ENCODE data around the gene RBM4B. TPM values are rescaled to one million over a fixed set of nuclear protein-coding genes. Genes with fewer than 3 reads are reported as not detected.

Gene RBM4B
- total RNA-seq, 1 donor from 2014 or later = 30.2 TPM

DNA sequence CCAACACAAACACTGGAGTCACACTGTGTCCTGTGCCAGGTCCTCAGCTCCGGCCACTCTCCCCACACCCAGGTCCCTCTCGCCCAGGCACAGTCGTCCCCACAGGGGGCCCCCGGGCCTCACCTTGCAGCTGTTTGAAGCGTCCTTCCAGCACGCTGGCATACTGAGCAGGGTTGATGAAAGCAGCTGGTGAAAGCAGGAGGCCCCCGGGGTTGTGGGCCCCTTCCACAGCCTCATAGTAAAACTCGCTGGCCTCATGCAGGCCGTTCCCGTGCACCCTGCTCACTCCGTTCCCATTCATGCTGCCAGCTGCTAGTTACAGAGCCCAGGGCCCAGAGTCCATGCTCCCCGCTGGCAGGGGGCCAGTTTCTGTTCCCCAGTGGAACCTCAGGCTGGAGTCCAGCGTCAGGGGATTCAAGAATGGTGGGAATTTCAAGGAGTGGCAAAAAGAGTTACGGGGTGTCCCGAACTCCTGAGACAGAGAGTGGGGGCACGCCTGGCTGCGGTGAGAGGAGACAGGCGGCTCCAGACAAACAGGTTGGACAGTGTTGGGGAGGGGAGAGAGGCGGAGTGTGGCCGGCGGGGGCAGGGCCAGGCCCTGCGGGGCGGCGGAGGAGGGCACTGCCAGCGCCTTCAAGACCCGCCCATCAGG is 40.8 kb upstream of the RBM4B start:
- H3K36me3 ChIP-seq = no peaks in the 10 kb centered on the region
- H4K20me1 ChIP-seq (ENCODE audit: low read depth) = peaks cover 6% of the 10 kb centered on the region
- H3F3A ChIP-seq (ENCODE audit: low read depth) = peaks cover 4% of the 10 kb centered on the region
- peaks cover 14% of the 10 kb centered on the region for H3K27me3 Mint-ChIP-seq (ENCODE audit: insufficient read depth, low read depth)
- H3K79me2 ChIP-seq (ENCODE audit: low read depth) = peaks cover 3% of the 10 kb centered on the region
- H3K4me1 ChIP-seq = peaks cover 25% of the 10 kb centered on the region
- peak overlapping the region; percentile 2 for H3K9ac ChIP-seq
- peaks cover 19% of the 10 kb centered on the region for H3K36me3 Mint-ChIP-seq
- no peaks in the 10 kb centered on the region for H3K9me3 Mint-ChIP-seq
- H3K27ac ChIP-seq = no peak overlapping the region
- H3K4me2 ChIP-seq = peak overlapping the region; percentile 55
- peak overlapping the region; percentile 54 for H3K27ac Mint-ChIP-seq
- no peak for TF ChIP-seq EZH2phosphoT487 (IDR thresholded peaks at IDR 0.05)
- no peak for TF ChIP-seq EZH2 (IDR thresholded peaks at IDR 0.05)
- TF ChIP-seq CTCF (IDR thresholded peaks at IDR 0.05) = no peak
- H3K27me3 ChIP-seq = no peaks in the 10 kb centered on the region
- peaks cover 41% of the 10 kb centered on the region for H3K4me1 Mint-ChIP-seq
- H3K4me3 ChIP-seq = no peak overlapping the region
- H2AFZ ChIP-seq (replicated peaks) = no peak overlapping the region
- no peaks in the 10 kb centered on the region for H3K9me3 ChIP-seq (ENCODE audit: low read depth)
- DNase-seq (ENCODE audit: low spot score) = no peak
- no peak overlapping the region for H3K4me3 Mint-ChIP-seq

DNA sequence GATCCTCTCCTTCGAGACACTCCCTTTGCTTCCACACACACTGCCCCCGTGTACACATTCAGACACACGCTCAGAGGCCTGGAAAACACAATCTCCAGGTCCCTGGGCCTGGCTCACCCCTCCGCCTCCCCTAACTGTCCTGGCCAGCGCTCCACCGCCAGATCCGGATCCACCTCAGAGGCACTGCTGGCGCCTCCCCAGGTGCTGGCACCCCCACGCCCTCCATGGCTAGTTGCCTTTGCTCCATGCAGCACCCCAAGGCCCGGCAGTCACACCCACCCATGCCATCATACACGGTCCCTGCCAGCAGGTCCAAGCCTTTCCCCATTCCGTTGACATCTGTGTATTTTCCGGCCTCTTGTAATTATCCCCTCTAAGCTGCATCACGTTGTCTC is 40.2 kb upstream of the RBM4B start:
- no peaks in the 10 kb centered on the region for H3K9me3 Mint-ChIP-seq
- Histone ChIP-seq H3K27me3 (no peaks in the 10 kb centered on the region), H3F3A (ENCODE audit: low read depth) (peaks cover 4% of the 10 kb centered on the region), H3K79me2 (ENCODE audit: low read depth) (peaks cover 3% of the 10 kb centered on the region), H3K9ac (no peak overlapping the region), H3K9me3 (ENCODE audit: low read depth) (no peaks in the 10 kb centered on the region), H2AFZ (replicated peaks) (no peak overlapping the region), H3K4me3 (no peak overlapping the region), H3K4me2 (peak overlapping the region; percentile 55), H3K4me1 (peaks cover 25% of the 10 kb centered on the region), H3K27ac (no peak overlapping the region), H3K36me3 (no peaks in the 10 kb centered on the region), H4K20me1 (ENCODE audit: low read depth) (peaks cover under 1% of the 10 kb centered on the region)
- H3K27me3 Mint-ChIP-seq (ENCODE audit: insufficient read depth, low read depth) = peaks cover 12% of the 10 kb centered on the region
- H3K4me3 Mint-ChIP-seq = no peak overlapping the region
- peaks cover 20% of the 10 kb centered on the region for H3K36me3 Mint-ChIP-seq
- peaks cover 36% of the 10 kb centered on the region for H3K4me1 Mint-ChIP-seq
- peak overlapping the region; percentile 54 for H3K27ac Mint-ChIP-seq
- DNase-seq (ENCODE audit: low spot score) = no peak
- TF ChIP-seq EZH2 (IDR thresholded peaks at IDR 0.05) = no peak

- H3K27me3 Mint-ChIP-seq (ENCODE audit: insufficient read depth, low read depth) = peaks cover 11% of the 10 kb centered on the region
- no peak overlapping the region for H3K4me2 ChIP-seq
- H3K9me3 ChIP-seq (ENCODE audit: low read depth) = no peaks in the 10 kb centered on the region
- H3K27ac ChIP-seq = no peak overlapping the region
- H3K4me3 ChIP-seq = no peak overlapping the region
- no peak overlapping the region for H2AFZ ChIP-seq (replicated peaks)
- H3K36me3 Mint-ChIP-seq = peaks cover 18% of the 10 kb centered on the region
- no peak overlapping the region for H3K9ac ChIP-seq
- no peak for DNase-seq (ENCODE audit: low spot score)
- no peak overlapping the region for H3K27ac Mint-ChIP-seq
- no peaks in the 10 kb centered on the region for H4K20me1 ChIP-seq (ENCODE audit: low read depth)
- TF ChIP-seq EZH2 (IDR thresholded peaks at IDR 0.05) (no peak), CTCF (IDR thresholded peaks at IDR 0.05) (no peak), EZH2phosphoT487 (IDR thresholded peaks at IDR 0.05) (no peak)
- H3K27me3 ChIP-seq = no peaks in the 10 kb centered on the region
- no peaks in the 10 kb centered on the region for H3K9me3 Mint-ChIP-seq
- no peak overlapping the region for H3K4me3 Mint-ChIP-seq
- H3K79me2 ChIP-seq (ENCODE audit: low read depth) = no peaks in the 10 kb centered on the region
- peaks cover 34% of the 10 kb centered on the region for H3K4me1 Mint-ChIP-seq
- peaks cover 25% of the 10 kb centered on the region for H3K4me1 ChIP-seq
- H3F3A ChIP-seq (ENCODE audit: low read depth) = peaks cover 4% of the 10 kb centered on the region
- H3K36me3 ChIP-seq = no peaks in the 10 kb centered on the region
Observed at GRCh38 chr11:66716996-66717395, 39.3 kb upstream of the RBM4B start.

DNA sequence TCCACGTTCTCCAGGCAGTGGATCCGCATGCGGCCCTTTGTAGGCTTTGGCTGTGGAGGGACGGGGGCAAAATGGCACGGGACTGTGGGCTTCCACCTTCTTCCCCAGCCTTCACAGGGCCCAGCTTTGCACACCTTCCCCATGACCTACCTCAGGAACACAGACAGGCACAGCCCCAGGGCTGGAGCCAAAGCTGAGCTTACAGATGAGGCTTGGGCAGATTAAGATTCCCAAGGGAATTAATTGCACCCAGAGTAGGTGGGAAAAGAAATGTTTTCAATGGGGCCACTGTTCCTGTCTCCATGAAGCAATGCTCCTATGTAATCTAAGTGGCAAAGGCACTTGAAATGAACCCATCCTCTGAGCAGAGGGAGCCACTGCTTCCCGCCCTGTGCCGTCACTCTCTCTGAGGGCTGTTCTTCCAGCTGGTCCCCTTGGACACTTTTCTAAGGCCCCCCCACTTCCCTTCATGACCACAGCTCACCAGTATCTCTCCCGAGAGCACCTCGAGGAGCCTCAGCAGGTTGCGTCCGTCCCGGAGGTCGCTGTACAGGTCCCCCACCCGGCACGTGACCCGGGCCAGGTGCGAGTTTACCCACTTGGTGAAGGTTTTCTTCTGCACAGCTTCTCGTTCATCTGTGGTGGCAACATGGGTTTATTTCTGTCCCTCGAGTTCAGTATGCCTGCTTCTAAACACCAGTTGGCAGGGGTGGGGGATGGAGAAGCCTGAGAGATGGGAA is 37.8 kb upstream of the RBM4B start:
- Histone ChIP-seq H4K20me1 (ENCODE audit: low read depth) (no peaks in the 10 kb centered on the region), H3K4me2 (no peak overlapping the region), H3K27ac (no peak overlapping the region), H3K4me1 (peaks cover 21% of the 10 kb centered on the region), H3K79me2 (ENCODE audit: low read depth) (no peaks in the 10 kb centered on the region), H3K9me3 (ENCODE audit: low read depth) (no peaks in the 10 kb centered on the region), H3K27me3 (no peaks in the 10 kb centered on the region), H3K4me3 (no peak overlapping the region), H2AFZ (replicated peaks) (no peak overlapping the region), H3K36me3 (no peaks in the 10 kb centered on the region), H3K9ac (no peak overlapping the region), H3F3A (ENCODE audit: low read depth) (peaks cover 4% of the 10 kb centered on the region)
- H3K27ac Mint-ChIP-seq = no peak overlapping the region
- H3K36me3 Mint-ChIP-seq = peaks cover 18% of the 10 kb centered on the region
- DNase-seq (ENCODE audit: low spot score) = no peak
- H3K4me1 Mint-ChIP-seq = peaks cover 21% of the 10 kb centered on the region
- H3K9me3 Mint-ChIP-seq = no peaks in the 10 kb centered on the region
- TF ChIP-seq EZH2 (IDR thresholded peaks at IDR 0.05) (no peak), EZH2phosphoT487 (IDR thresholded peaks at IDR 0.05) (no peak), CTCF (IDR thresholded peaks at IDR 0.05) (no peak)
- H3K4me3 Mint-ChIP-seq = no peak overlapping the region
- H3K27me3 Mint-ChIP-seq (ENCODE audit: insufficient read depth, low read depth) = peaks cover 11% of the 10 kb centered on the region

Measured in neural progenitor cell (in vitro differentiated cells).